GM23338 (cell line): ENCODE measurements around the gene NOSTRIN. TPM values are rescaled to one million over a fixed set of nuclear protein-coding genes. Genes with fewer than 3 reads are reported as not detected.

Experiments
- ATAC-seq: fragments of 200-7000 bp; cut with Tn5 transposase; 3 replicates; pipeline ENCODE4 v1.9.1; 2020
- DNase-seq: peaks from one replicate; pipeline ENCODE4 v3.0.0-alpha.2; 2015; ENCODE audit warnings: low spot score
- H2AFZ ChIP-seq: fragments of 200-600 bp; sonication (generic); 2 replicates; pipeline ENCODE4 v1.8.0; 2016; ENCODE audit warnings: antibody characterized with exemption, mild to moderate bottlenecking, moderate library complexity
- H3F3A ChIP-seq: fragments of 200-600 bp; sonication (generic); replicated peaks from 2 replicates; pipeline ENCODE4 v1.8.0; 2017; ENCODE audit warnings: antibody characterized with exemption, mixed run types, low read depth
- H3K27ac ChIP-seq: fragments of 200-600 bp; sonication (generic); 2 replicates; pipeline ENCODE4 v1.6.1; 2016; ENCODE audit warnings: low read depth
- H3K27me3 ChIP-seq: fragments of 200-600 bp; sonication (generic); 2 replicates; pipeline ENCODE4 v1.8.0; 2016; ENCODE audit warnings: mild to moderate bottlenecking, mixed run types, moderate library complexity; ENCODE audit not compliant: insufficient read depth
- H3K36me3 ChIP-seq: fragments of 200-600 bp; sonication (generic); 2 replicates; pipeline ENCODE4 v1.8.0; 2016; ENCODE audit warnings: mild to moderate bottlenecking; ENCODE audit not compliant: insufficient read depth
- H3K4me1 ChIP-seq: fragments of 200-600 bp; sonication (generic); 2 replicates; pipeline ENCODE4 v1.8.0; 2016; ENCODE audit warnings: mild to moderate bottlenecking, moderate library complexity; ENCODE audit not compliant: insufficient read depth
- H3K4me2 ChIP-seq: fragments of 200-600 bp; sonication (generic); 2 replicates; pipeline ENCODE4 v1.7.1; 2017; ENCODE audit warnings: mixed run types
- H3K4me3 ChIP-seq: fragments of 200-600 bp; sonication (generic); 2 replicates; pipeline ENCODE4 v1.6.1; 2016; ENCODE audit warnings: mixed run types
- H3K79me2 ChIP-seq: fragments of 200-600 bp; sonication (generic); replicated peaks from 2 replicates; pipeline ENCODE4 v1.8.0; 2017; ENCODE audit warnings: mild to moderate bottlenecking; ENCODE audit not compliant: insufficient read depth
- H3K9me2 ChIP-seq: fragments of 200-600 bp; sonication (generic); 2 replicates; pipeline ENCODE4 v1.8.0; 2017; ENCODE audit not compliant: insufficient read depth
- H4K20me1 ChIP-seq: fragments of 200-600 bp; sonication (generic); replicated peaks from 2 replicates; pipeline ENCODE4 v1.8.0; 2017; ENCODE audit warnings: mild to moderate bottlenecking; ENCODE audit not compliant: insufficient read depth
- H3K27ac Mint-ChIP-seq: 2 replicates; pipeline ENCODE4 v1.8.0; 2020; ENCODE audit warnings: inconsistent platforms, mild to moderate bottlenecking, moderate library complexity, mixed read lengths
- H3K27me3 Mint-ChIP-seq: 3 replicates; pipeline ENCODE4 v1.8.0; 2022; ENCODE audit warnings: low read depth, mild to moderate bottlenecking, moderate library complexity, mixed read lengths, inconsistent platforms; ENCODE audit not compliant: insufficient read depth, poor library complexity
- H3K36me3 Mint-ChIP-seq: 3 replicates; pipeline ENCODE4 v1.8.0; 2021; ENCODE audit warnings: low read depth, mild to moderate bottlenecking, inconsistent platforms, moderate library complexity, mixed read lengths
- H3K4me1 Mint-ChIP-seq: 3 replicates; pipeline ENCODE4 v1.8.0; 2020; ENCODE audit warnings: mild to moderate bottlenecking, inconsistent platforms, mixed read lengths
- H3K4me3 Mint-ChIP-seq: 3 replicates; pipeline ENCODE4 v1.8.0; 2021; ENCODE audit warnings: moderate library complexity, mild to moderate bottlenecking, inconsistent platforms, mixed read lengths
- H3K9me3 Mint-ChIP-seq: 3 replicates; pipeline ENCODE4 v1.8.0; 2020; ENCODE audit warnings: moderate library complexity, mild to moderate bottlenecking, inconsistent platforms, mixed read lengths
- CREB1 ChIP-seq: fragments of 250-450 bp; sonication (Bioruptor Pico); IDR thresholded peaks from 2 replicates; pipeline ENCODE4 v1.5.0; 2020; ENCODE audit warnings: low read depth, mild to moderate bottlenecking, moderate library complexity
- EZH2 ChIP-seq: fragments of 200-600 bp; sonication (generic); IDR thresholded peaks from one replicate; pipeline ENCODE4 v1.8.0; 2017; ENCODE audit warnings: antibody characterized with exemption, mild to moderate bottlenecking, low read depth; ENCODE audit not compliant: unreplicated experiment
- EZH2phosphoT487 ChIP-seq: fragments of 200-600 bp; sonication (generic); IDR thresholded peaks from one replicate; pipeline ENCODE4 v1.8.1; 2018; ENCODE audit warnings: antibody characterized with exemption; ENCODE audit not compliant: unreplicated experiment
- JUNB ChIP-seq: IDR thresholded peaks from one replicate; pipeline ENCODE4 v1.6.1; 2016; ENCODE audit warnings: antibody characterized with exemption; ENCODE audit not compliant: unreplicated experiment
- NANOG ChIP-seq: IDR thresholded peaks from 2 replicates; pipeline ENCODE4 v1.6.1; 2016; ENCODE audit warnings: antibody characterized with exemption, borderline replicate concordance
- POLR2AphosphoS5 ChIP-seq: IDR thresholded peaks from 2 replicates; pipeline ENCODE4 v1.6.1; 2016; ENCODE audit warnings: antibody characterized with exemption, low read depth
- STAT1 ChIP-seq: IDR thresholded peaks from one replicate; pipeline ENCODE4 v1.6.1; 2016; ENCODE audit warnings: antibody characterized with exemption; ENCODE audit not compliant: unreplicated experiment
- ZNF114 ChIP-seq: fragments of 250-450 bp; sonication (Bioruptor Pico); IDR thresholded peaks from 2 replicates; pipeline ENCODE4 v1.5.0; 2020; ENCODE audit warnings: mild to moderate bottlenecking, moderate library complexity
- ZNF331 ChIP-seq: fragments of 250-450 bp; sonication (Bioruptor Pico); IDR thresholded peaks from 2 replicates; pipeline ENCODE4 v1.5.0; 2020; ENCODE audit warnings: low read depth, mild to moderate bottlenecking, moderate library complexity
- polyA plus RNA-seq: library from polyadenylated mRNA; unstranded; fragments of >200 nt; fragmentation: Nextera tagmentation; extraction: Ambion mirVana; gene quantifications from 2 replicates; pipeline ENCODE4 v1.2.1, GENCODE V29; 2016
- total RNA-seq: library from RNA; depleted of rRNA; stranded (reverse); fragments of >200 nt; shearing (Covaris generic); gene quantifications from 2 replicates; pipeline ENCODE4 v1.2.3, GENCODE V29; 2014
- TF ChIP-seq, protein P1 (sequence below): fragments of 250-450 bp; sonication (Bioruptor Pico); IDR thresholded peaks from 2 replicates; pipeline ENCODE4 v1.5.0; 2020; ENCODE audit warnings: mild to moderate bottlenecking, moderate library complexity
- TF ChIP-seq, protein P2 (sequence below): IDR thresholded peaks from one replicate; pipeline ENCODE4 v1.6.1; 2018; ENCODE audit warnings: antibody characterized with exemption; ENCODE audit not compliant: unreplicated experiment
- TF ChIP-seq, protein P3 (sequence below): IDR thresholded peaks from 2 replicates; pipeline ENCODE4 v1.6.1; 2016; ENCODE audit warnings: antibody characterized with exemption
- TF ChIP-seq, protein P4 (sequence below), 2 experiments: fragments of 200-600 bp in 1 of 2; sonication (generic) in 1 of 2; conservative IDR thresholded peaks; 2 replicates each; pipeline versions ENCODE4 v1.5.1 to v1.6.1; 2016 to 2017; ENCODE audit warnings: antibody characterized with exemption in 2 of 2, low read depth in 2 of 2, mild to moderate bottlenecking in 2 of 2, moderate library complexity in 1 of 2

NOSTRIN gene
- total and polyA plus RNA-seq, 2 experiments from 2014 or later: 1.8 TPM; not detected in 1

DNA sequence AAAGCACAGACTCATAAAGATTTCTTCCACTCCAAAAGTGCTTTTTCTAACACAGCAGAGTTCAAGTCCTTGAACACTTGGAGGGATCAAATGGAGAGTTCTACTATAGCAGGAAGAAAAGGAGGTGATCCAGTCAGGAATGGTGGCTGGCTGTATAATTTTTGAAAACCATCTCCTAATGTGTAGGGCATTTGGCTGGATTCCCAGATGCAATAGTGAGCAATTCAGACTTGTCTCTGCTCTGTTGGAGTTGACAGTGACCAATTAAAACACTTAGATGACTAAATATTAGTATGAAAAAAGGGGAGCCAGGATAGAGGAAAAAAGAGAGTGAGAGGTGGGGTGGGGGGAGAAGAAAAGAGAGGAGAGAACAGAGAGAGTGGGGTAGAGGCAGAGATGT lies 93.3 kb downstream of the NOSTRIN start:
- DNase-seq: no peak
- no peak overlapping the region for H3K4me3 ChIP-seq
- H3K36me3 Mint-ChIP-seq: no peaks in the 10 kb centered on the region
- no peak overlapping the region for H3K27ac Mint-ChIP-seq
- no peak overlapping the region for H3K4me3 Mint-ChIP-seq
- no peak for TF ChIP-seq NANOG
- TF ChIP-seq, protein P1, sequence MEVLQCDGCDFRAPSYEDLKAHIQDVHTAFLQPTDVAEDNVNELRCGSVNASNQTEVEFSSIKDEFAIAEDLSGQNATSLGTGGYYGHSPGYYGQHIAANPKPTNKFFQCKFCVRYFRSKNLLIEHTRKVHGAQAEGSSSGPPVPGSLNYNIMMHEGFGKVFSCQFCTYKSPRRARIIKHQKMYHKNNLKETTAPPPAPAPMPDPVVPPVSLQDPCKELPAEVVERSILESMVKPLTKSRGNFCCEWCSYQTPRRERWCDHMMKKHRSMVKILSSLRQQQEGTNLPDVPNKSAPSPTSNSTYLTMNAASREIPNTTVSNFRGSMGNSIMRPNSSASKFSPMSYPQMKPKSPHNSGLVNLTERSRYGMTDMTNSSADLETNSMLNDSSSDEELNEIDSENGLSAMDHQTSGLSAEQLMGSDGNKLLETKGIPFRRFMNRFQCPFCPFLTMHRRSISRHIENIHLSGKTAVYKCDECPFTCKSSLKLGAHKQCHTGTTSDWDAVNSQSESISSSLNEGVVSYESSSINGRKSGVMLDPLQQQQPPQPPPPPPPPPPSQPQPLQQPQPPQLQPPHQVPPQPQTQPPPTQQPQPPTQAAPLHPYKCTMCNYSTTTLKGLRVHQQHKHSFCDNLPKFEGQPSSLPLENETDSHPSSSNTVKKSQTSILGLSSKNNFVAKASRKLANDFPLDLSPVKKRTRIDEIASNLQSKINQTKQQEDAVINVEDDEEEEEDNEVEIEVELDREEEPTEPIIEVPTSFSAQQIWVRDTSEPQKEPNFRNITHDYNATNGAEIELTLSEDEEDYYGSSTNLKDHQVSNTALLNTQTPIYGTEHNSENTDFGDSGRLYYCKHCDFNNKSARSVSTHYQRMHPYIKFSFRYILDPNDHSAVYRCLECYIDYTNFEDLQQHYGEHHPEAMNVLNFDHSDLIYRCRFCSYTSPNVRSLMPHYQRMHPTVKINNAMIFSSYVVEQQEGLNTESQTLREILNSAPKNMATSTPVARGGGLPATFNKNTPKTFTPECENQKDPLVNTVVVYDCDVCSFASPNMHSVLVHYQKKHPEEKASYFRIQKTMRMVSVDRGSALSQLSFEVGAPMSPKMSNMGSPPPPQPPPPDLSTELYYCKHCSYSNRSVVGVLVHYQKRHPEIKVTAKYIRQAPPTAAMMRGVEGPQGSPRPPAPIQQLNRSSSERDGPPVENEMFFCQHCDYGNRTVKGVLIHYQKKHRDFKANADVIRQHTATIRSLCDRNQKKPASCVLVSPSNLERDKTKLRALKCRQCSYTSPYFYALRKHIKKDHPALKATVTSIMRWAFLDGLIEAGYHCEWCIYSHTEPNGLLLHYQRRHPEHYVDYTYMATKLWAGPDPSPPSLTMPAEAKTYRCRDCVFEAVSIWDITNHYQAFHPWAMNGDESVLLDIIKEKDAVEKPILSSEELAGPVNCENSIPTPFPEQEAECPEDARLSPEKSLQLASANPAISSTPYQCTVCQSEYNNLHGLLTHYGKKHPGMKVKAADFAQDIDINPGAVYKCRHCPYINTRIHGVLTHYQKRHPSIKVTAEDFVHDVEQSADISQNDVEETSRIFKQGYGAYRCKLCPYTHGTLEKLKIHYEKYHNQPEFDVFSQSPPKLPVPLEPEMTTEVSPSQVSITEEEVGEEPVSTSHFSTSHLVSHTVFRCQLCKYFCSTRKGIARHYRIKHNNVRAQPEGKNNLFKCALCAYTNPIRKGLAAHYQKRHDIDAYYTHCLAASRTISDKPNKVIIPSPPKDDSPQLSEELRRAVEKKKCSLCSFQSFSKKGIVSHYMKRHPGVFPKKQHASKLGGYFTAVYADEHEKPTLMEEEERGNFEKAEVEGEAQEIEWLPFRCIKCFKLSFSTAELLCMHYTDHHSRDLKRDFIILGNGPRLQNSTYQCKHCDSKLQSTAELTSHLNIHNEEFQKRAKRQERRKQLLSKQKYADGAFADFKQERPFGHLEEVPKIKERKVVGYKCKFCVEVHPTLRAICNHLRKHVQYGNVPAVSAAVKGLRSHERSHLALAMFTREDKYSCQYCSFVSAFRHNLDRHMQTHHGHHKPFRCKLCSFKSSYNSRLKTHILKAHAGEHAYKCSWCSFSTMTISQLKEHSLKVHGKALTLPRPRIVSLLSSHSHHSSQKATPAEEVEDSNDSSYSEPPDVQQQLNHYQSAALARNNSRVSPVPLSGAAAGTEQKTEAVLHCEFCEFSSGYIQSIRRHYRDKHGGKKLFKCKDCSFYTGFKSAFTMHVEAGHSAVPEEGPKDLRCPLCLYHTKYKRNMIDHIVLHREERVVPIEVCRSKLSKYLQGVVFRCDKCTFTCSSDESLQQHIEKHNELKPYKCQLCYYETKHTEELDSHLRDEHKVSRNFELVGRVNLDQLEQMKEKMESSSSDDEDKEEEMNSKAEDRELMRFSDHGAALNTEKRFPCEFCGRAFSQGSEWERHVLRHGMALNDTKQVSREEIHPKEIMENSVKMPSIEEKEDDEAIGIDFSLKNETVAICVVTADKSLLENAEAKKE: no peak
- TF ChIP-seq, protein P2, sequence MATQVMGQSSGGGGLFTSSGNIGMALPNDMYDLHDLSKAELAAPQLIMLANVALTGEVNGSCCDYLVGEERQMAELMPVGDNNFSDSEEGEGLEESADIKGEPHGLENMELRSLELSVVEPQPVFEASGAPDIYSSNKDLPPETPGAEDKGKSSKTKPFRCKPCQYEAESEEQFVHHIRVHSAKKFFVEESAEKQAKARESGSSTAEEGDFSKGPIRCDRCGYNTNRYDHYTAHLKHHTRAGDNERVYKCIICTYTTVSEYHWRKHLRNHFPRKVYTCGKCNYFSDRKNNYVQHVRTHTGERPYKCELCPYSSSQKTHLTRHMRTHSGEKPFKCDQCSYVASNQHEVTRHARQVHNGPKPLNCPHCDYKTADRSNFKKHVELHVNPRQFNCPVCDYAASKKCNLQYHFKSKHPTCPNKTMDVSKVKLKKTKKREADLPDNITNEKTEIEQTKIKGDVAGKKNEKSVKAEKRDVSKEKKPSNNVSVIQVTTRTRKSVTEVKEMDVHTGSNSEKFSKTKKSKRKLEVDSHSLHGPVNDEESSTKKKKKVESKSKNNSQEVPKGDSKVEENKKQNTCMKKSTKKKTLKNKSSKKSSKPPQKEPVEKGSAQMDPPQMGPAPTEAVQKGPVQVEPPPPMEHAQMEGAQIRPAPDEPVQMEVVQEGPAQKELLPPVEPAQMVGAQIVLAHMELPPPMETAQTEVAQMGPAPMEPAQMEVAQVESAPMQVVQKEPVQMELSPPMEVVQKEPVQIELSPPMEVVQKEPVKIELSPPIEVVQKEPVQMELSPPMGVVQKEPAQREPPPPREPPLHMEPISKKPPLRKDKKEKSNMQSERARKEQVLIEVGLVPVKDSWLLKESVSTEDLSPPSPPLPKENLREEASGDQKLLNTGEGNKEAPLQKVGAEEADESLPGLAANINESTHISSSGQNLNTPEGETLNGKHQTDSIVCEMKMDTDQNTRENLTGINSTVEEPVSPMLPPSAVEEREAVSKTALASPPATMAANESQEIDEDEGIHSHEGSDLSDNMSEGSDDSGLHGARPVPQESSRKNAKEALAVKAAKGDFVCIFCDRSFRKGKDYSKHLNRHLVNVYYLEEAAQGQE: no peak
- no peak for TF ChIP-seq POLR2AphosphoS5
- TF ChIP-seq CREB1 (CRISPR knock-in tag): no peak
- no peak for TF ChIP-seq STAT1
- TF ChIP-seq ZNF331: no peak
- TF ChIP-seq EZH2phosphoT487: no peak
- TF ChIP-seq ZNF114 (CRISPR knock-in tag): no peak
- TF ChIP-seq, protein P3, sequence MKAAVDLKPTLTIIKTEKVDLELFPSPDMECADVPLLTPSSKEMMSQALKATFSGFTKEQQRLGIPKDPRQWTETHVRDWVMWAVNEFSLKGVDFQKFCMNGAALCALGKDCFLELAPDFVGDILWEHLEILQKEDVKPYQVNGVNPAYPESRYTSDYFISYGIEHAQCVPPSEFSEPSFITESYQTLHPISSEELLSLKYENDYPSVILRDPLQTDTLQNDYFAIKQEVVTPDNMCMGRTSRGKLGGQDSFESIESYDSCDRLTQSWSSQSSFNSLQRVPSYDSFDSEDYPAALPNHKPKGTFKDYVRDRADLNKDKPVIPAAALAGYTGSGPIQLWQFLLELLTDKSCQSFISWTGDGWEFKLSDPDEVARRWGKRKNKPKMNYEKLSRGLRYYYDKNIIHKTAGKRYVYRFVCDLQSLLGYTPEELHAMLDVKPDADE: no peak
- TF ChIP-seq EZH2: no peak
- no peak for TF ChIP-seq JUNB
- TF ChIP-seq, protein P4, sequence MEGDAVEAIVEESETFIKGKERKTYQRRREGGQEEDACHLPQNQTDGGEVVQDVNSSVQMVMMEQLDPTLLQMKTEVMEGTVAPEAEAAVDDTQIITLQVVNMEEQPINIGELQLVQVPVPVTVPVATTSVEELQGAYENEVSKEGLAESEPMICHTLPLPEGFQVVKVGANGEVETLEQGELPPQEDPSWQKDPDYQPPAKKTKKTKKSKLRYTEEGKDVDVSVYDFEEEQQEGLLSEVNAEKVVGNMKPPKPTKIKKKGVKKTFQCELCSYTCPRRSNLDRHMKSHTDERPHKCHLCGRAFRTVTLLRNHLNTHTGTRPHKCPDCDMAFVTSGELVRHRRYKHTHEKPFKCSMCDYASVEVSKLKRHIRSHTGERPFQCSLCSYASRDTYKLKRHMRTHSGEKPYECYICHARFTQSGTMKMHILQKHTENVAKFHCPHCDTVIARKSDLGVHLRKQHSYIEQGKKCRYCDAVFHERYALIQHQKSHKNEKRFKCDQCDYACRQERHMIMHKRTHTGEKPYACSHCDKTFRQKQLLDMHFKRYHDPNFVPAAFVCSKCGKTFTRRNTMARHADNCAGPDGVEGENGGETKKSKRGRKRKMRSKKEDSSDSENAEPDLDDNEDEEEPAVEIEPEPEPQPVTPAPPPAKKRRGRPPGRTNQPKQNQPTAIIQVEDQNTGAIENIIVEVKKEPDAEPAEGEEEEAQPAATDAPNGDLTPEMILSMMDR (conservative IDR thresholded peaks at IDR 0.05; ENCODE audit: low read depth in 2 of 2): no peak
- H3K4me1 ChIP-seq: no peaks in the 10 kb centered on the region
- H3K27me3 ChIP-seq: no peaks in the 10 kb centered on the region
- no peaks in the 10 kb centered on the region; the same call in 2 of the 3 replicates for H3K4me1 Mint-ChIP-seq
- no peak for ATAC-seq
- no peaks in the 10 kb centered on the region for H3K79me2 ChIP-seq
- H3K27me3 Mint-ChIP-seq: no peaks in the 10 kb centered on the region
- no peak overlapping the region for H3K4me2 ChIP-seq
- no peak overlapping the region for H3K27ac ChIP-seq
- no peaks in the 10 kb centered on the region for H3K36me3 ChIP-seq
- no peak overlapping the region; the same call in 1 of the 2 replicates for H2AFZ ChIP-seq
- H3K9me3 Mint-ChIP-seq: no peaks in the 10 kb centered on the region
- no peaks in the 10 kb centered on the region for H4K20me1 ChIP-seq
- no peaks in the 10 kb centered on the region for H3F3A ChIP-seq
- 0 out of 2 replicates have a peak, but pooled peaks cover 5% of the 10 kb centered on the region for H3K9me2 ChIP-seq
